ENCODE measurements around the gene ALG9.
"Not testable (repeated sequence)": the region's sequence is repeated elsewhere in the genome, so short reads cannot be mapped to it uniquely, and the experiment has no call there.

The ALG9 gene

GRCh38 chr11:111870886-111871692 is at the start of gene ALG9:
TSS of gene ALG9 (minus strand) at chr11:111871581. CDS start at chr11:111871482, 99 bp downstream.
- DNase-seq = peak; percentile 74

DNA sequence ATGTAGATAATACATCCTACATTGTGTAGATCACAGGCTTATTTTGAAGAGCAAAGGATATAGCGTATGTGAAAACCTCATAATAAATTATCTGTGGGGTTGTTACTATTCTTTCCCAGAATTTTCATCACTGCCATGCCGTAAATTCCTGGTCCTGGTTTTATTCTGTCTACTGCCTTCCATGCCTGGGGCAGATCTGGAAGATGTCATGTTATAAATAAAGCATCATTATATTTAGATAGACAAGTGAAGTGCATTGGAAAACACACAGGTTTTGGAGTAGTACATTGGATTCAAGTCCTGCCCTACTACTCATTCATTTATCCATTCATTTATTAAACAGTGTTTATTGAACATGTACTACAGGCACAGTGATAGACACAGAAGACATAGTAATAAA is 49.5 kb upstream of the ALG9 start:
- no peak for DNase-seq

GRCh38 chr11:111918390-111919256 is 47.2 kb upstream of the ALG9 start, which contains the start of gene C11orf52:
TSS of gene C11orf52 (plus strand) at chr11:111918913. CDS start at chr11:111918973, 60 bp downstream.
- DNase-seq = peak; percentile 97

GRCh38 chr11:111917788-111918187 is 46.4 kb upstream of the ALG9 start:
- DNase-seq = no peak

GRCh38 chr11:111917312-111917711 is 45.9 kb upstream of the ALG9 start:
- DNase-seq = no peak

DNA sequence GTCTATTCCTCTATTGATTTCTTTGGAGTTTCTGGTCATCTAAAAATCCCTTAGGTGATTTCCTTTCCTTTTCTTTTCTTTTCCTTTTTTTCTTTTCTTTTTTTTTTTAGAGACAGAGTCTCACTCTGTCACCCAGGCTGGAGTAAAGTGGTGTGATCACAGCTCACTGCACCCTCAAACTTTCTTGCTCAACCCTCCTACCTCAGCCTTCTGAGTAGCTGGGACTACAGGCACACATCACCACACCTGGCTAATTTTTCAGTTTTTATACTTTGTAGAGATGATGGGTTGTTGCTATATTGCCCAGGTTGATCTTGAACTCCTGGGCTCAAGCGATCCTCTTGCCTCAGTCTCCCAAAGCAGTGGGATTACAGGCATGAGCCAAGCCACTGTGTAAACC is 45.4 kb upstream of the ALG9 start:
- no peak for DNase-seq

DNA sequence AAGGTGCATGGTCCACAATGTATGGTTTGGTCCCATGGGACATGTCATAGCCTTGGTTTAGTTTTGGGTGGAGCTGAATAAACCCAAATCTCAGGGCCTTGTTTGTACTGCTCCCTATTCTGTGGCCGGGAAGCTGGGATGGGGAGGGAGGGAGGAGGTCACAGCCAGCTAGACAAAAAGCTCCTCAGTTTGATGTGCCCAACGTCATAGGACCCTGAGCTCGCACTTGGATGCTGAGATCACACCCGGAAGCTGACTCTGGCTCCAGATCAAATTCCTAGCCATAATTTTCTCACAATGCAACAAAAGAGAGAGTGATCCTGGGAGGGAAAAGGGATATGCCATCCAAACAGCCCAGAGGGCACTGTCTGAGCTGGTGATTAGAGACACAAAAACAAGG is 42.6 kb upstream of the ALG9 start:
- no peak for DNase-seq

GRCh38 chr11:111913031-111913861 is 41.9 kb upstream of the ALG9 start:
- DNase-seq = no peak

GRCh38 chr11:111912535-111912934 is 41.2 kb upstream of the ALG9 start, which contains the start of gene HSPB2:
TSS of gene HSPB2 (plus strand) at chr11:111912734. CDS start at chr11:111912830, 96 bp downstream.
- DNase-seq = no peak

GRCh38 chr11:111911563-111912401 is 40.4 kb upstream of the ALG9 start, which contains the start of gene CRYAB:
TSS of gene CRYAB (minus strand) at chr11:111911770. CDS start at chr11:111911724, 46 bp downstream.
- DNase-seq = no peak

DNA sequence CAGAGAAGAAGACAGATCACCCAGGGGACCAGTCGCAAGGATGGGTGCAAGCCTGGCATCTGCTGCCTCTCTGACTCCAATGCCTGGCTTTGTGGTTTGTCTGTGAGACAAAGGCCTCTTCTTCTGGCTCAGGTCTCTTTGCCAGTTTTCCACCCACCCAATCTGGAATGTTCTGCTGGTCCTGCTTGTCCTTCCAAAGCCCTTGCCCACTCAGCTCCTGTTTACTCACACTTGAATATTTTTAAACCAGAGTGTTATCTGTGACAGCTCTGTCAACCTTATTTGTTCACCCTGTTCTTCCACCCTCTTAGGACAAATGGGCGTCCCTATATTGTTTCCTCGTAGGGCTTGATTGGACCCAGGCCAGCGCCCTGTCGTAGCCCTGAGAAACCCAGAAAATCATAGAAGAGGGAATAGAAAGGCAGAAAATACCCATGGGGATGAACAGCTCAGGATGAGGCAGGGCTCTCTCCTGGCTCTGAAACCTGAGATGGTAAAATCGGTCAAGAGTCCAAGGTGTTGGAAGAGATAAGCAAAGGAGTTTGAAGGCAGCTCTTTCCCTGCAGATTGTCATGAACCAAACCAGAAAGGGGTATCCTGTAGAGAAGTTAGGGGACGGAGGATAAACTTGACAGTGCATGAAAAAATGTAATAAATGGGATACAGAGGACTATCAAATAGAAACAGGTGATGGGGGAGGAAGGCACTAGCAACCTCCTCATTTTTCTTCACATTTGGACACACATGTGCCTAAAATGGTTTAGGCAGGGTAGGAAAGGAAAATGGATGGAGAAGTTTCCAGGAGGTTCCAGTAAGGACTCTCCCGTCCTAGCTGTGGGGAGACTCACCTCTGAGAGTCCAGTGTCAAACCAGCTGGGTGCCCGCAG is 39.5 kb upstream of the ALG9 start:
- no peak for DNase-seq

DNA sequence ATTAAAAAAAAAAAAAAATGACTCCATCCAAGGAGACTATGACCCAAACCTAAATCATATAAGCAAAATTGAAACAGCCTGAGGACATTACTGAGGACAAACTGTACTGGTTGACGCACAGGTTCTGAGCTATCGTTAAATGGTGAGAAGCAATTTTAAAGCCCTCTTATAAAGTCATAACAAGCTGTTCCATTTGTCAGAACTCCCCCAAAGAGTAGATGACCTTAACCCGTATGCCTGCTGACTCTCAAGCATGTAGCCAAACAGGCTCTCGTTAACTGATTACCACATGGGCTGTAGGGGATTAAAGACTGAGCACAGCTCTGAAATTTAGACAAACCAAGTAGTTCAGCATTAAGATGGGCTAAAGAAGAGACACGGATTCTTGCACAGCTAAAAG is 38.0 kb upstream of the ALG9 start:
- no peak for DNase-seq

GRCh38 chr11:111908639-111909305 is 37.4 kb upstream of the ALG9 start:
- no peak for DNase-seq

DNA sequence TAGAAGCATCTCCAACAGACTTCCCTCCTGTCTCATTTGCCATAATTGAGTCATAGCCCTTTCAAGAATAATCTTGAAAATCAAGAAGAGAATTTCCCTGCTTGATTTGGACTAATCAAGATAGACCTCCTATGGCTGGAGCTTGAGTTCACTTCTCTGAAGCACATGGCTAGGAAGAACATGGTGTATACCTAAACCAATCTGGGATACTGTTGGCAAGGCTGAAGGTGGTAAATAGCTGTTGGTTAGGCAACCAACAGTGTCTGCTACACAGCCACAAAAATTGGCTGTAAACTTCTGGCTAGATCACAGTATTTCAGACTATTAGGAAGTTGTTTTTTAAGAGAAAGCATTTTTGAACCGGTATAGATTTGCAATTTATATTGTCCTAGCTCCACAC is 35.3 kb upstream of the ALG9 start:
- DNase-seq = no peak

DNA sequence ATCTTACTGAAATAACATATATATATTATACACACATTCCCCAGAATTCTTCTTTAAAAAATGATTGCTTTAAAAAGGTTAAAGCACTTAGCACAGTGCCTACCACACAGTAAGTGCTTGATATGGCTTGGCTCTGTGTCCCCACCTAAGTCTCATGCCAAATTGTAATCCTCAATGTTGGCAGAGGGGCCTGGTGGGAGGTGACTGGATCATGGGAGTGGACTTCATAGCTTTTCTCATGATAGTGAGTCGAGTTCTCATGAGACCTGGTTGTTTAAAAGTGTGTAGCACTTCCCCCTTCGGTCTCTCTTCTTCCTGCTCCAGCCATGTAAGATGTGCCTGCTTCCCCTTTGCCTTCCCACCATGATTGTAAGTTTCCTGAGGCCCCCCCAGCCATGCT is 34.0 kb upstream of the ALG9 start:
- no peak for DNase-seq

DNA sequence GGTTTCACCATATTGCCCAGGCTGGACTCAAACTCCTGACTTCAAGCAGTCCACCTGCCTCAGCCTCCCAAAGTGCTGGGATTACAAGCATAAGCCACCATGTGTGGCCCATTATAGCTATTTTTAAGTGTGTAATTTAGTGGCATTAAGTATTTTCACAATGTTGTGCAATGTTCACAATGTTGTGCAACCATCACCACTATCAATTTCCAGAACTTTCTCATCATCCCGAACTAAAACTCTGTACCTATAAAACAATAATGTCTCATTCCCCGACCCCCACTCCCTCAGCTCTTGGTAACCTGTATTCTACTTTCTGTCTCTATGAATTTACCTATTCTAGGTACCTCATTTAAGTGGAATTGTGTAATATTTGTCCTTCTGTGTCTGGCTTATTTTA is 15.5 kb upstream of the ALG9 start:
- no peak for DNase-seq

GRCh38 chr11:111886032-111886431 is 14.7 kb upstream of the ALG9 start:
- no peak for DNase-seq

GRCh38 chr11:111885053-111885452 is 13.7 kb upstream of the ALG9 start:
- not testable (repeated sequence) for DNase-seq

GRCh38 chr11:111882202-111882601 is 10.8 kb upstream of the ALG9 start:
- DNase-seq = no peak

GRCh38 chr11:111879637-111879960 is 8.2 kb upstream of the ALG9 start:
- no peak for DNase-seq
